GM12873 (cell line): ENCODE data around the gene ELMOD3.

ENCODE experiments used
- TF ChIP-seq, protein P1 (sequence below): IDR thresholded peaks from 2 replicates; pipeline ENCODE4 v1.5.1; 2012; ENCODE audit warnings: low read depth, mild to moderate bottlenecking, moderate library complexity, low read length, control low read depth; ENCODE audit not compliant: insufficient read depth; ENCODE audit errors: missing control alignments

The ELMOD3 gene

DNA sequence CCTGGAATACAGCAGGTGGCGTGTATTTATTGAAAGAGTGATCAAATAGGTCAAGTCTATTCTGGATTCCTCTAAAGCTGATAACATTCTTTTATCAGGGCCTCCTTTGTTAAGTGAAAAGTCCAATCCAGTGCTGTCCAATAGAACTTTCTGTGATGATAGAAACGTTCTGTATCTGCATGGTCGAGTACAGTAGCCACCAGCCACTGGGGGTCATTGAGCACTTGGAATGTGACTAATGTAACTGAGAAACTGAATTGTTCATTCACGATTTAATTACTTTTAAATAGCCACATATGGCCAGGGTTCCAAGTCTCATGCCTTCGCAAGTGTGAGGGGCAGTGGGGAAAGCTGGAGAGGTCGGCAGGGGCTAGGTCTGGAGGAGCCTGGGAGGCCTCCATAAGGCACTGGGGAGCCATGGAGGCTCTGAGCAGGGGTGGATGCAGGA is 84.5 kb downstream of the ELMOD3 start:
- TF ChIP-seq, protein P1, sequence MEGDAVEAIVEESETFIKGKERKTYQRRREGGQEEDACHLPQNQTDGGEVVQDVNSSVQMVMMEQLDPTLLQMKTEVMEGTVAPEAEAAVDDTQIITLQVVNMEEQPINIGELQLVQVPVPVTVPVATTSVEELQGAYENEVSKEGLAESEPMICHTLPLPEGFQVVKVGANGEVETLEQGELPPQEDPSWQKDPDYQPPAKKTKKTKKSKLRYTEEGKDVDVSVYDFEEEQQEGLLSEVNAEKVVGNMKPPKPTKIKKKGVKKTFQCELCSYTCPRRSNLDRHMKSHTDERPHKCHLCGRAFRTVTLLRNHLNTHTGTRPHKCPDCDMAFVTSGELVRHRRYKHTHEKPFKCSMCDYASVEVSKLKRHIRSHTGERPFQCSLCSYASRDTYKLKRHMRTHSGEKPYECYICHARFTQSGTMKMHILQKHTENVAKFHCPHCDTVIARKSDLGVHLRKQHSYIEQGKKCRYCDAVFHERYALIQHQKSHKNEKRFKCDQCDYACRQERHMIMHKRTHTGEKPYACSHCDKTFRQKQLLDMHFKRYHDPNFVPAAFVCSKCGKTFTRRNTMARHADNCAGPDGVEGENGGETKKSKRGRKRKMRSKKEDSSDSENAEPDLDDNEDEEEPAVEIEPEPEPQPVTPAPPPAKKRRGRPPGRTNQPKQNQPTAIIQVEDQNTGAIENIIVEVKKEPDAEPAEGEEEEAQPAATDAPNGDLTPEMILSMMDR: no peak

DNA sequence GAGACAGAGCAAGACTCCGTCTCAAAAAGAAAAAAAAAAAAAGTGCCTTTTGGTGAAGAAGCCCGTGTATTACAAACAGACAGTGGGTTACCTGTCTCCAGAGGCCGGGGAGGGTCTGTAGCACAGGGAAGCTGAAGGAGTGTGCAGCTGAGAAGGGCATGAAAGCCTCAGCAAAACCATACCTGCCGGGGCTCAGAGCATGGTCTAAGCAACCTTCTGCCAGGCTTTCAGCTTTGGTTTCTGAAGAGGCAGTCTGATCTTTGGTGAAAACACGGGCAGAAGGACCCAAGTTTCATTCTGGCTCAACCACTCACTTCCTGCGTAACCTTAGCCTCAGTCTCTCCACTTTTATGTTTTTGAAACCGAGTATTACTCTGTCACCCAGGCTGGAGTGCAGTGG is 85.4 kb downstream of the ELMOD3 start:
- TF ChIP-seq, protein P1: no peak

DNA sequence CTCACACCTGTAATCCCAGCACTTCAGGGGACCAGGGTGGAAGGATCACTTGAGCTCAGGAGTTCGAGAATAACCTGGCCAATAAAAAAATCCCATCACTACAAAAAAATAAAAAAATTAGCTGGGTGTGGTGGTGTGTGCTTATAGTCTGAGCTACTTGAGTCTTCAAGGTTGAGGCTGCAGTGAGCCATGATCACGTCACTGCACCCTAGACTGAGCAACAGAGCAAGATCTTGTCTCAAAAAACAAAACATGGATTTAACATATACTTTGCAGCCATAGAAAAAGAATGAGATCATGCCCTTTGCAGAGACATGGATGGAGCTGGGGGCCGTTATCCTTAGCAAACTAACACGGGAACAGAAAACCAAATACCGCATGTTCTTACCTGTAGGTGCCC is 86.2 kb downstream of the ELMOD3 start:
- TF ChIP-seq, protein P1: no peak
